Fibroblast of lung (primary cell): Measurements from ENCODE around the gene CAPN2. TPM values are rescaled to one million over a fixed set of nuclear protein-coding genes. Genes with fewer than 3 reads are reported as not detected.

Source experiments
- DNase-seq, 2 donors: peaks; one replicate each; pipeline versions ENCODE4 v3.0.0 to v3.0.0-alpha.2; 2010; ENCODE audit warnings: low read depth in 2 of 2
- H2AFZ ChIP-seq: 2 replicates; pipeline ENCODE4 v1.5.1; 2012; ENCODE audit warnings: low read length, control low read depth, inconsistent platforms
- H3K27ac ChIP-seq: 2 replicates; pipeline ENCODE4 v1.5.1; 2011; ENCODE audit warnings: low read length, control low read depth; ENCODE audit not compliant: insufficient read depth
- H3K27me3 ChIP-seq: 2 replicates; pipeline ENCODE4 v1.5.1; 2011; ENCODE audit warnings: mild to moderate bottlenecking, low read length; ENCODE audit not compliant: control insufficient read depth, insufficient read depth
- H3K36me3 ChIP-seq: 2 replicates; pipeline ENCODE4 v1.5.1; 2011; ENCODE audit warnings: low read length; ENCODE audit not compliant: control insufficient read depth, insufficient read depth
- H3K4me1 ChIP-seq: 2 replicates; pipeline ENCODE4 v1.5.1; 2011; ENCODE audit warnings: low read length; ENCODE audit not compliant: control insufficient read depth, insufficient read depth; ENCODE audit errors: extremely low read depth
- H3K4me2 ChIP-seq: 2 replicates; pipeline ENCODE4 v1.5.1; 2011; ENCODE audit warnings: low read length, control low read depth; ENCODE audit not compliant: insufficient read depth; ENCODE audit errors: extremely low read depth
- H3K4me3 ChIP-seq, 4 experiments: fragments of 200-600 bp in 1 of 4; sonication (generic) in 1 of 4; replicated peaks in 1 of 4; 2 replicates each; pipeline ENCODE4 v1.5.1; 2011 to 2016; ENCODE audit warnings: low read length in 4 of 4, low read depth in 3 of 4, mild to moderate bottlenecking in 3 of 4, control low read depth in 2 of 4, inconsistent platforms in 1 of 4, mixed read lengths in 1 of 4; ENCODE audit not compliant: insufficient read depth in 1 of 4; ENCODE audit errors: control extremely low read depth in 1 of 4
- H3K79me2 ChIP-seq: 2 replicates; pipeline ENCODE4 v1.5.1; 2012; ENCODE audit warnings: mild to moderate bottlenecking, low read length, inconsistent platforms; ENCODE audit not compliant: control insufficient read depth, insufficient read depth
- H3K9ac ChIP-seq: 2 replicates; pipeline ENCODE4 v1.5.1; 2011; ENCODE audit warnings: mild to moderate bottlenecking, low read length, control low read depth; ENCODE audit not compliant: insufficient read depth
- H3K9me3 ChIP-seq: 2 replicates; pipeline ENCODE4 v1.5.1; 2012; ENCODE audit warnings: low read depth, low read length; ENCODE audit not compliant: control insufficient read depth, insufficient read depth
- H4K20me1 ChIP-seq: 2 replicates; pipeline ENCODE4 v1.5.1; 2011; ENCODE audit warnings: low read length; ENCODE audit not compliant: control insufficient read depth, insufficient read depth; ENCODE audit errors: extremely low read depth
- EZH2 ChIP-seq: IDR thresholded peaks from 2 replicates; pipeline ENCODE4 v1.5.1; 2012; ENCODE audit warnings: low read length, control low read depth, mild to moderate bottlenecking; ENCODE audit errors: missing control alignments
- polyA plus RNA-seq, 2 donors: library from polyadenylated mRNA; depleted of rRNA in 1 of 2; stranded (reverse) in 1 of 2; unstranded in 1 of 2; fragments of >200 nt; gene quantifications; 2 replicates each; pipeline ENCODE4 v1.2.1, GENCODE V29; 2011 to 2012; ENCODE audit warnings: missing spikeins in 1 of 2
- total RNA-seq: library from RNA; depleted of rRNA; stranded (reverse); fragments of >200 nt; gene quantifications from 2 replicates; pipeline ENCODE4 v1.2.1, GENCODE V29; 2014
- TF ChIP-seq, protein P1 (sequence below), 2 donors: IDR thresholded peaks in 1 of 2; conservative IDR thresholded peaks in 1 of 2; 1 replicate in 1 of 2; 2 replicates in 1 of 2; pipeline ENCODE4 v1.5.1; 2011 to 2012; ENCODE audit warnings: low read length in 2 of 2, control low read depth in 1 of 2, inconsistent platforms in 1 of 2, low read depth in 1 of 2, mild to moderate bottlenecking in 1 of 2

The CAPN2 gene
- total and polyA plus RNA-seq, 2 donors (not counting 1 experiment from before 2014, with no cell fraction given): 387 to 488 TPM

DNA sequence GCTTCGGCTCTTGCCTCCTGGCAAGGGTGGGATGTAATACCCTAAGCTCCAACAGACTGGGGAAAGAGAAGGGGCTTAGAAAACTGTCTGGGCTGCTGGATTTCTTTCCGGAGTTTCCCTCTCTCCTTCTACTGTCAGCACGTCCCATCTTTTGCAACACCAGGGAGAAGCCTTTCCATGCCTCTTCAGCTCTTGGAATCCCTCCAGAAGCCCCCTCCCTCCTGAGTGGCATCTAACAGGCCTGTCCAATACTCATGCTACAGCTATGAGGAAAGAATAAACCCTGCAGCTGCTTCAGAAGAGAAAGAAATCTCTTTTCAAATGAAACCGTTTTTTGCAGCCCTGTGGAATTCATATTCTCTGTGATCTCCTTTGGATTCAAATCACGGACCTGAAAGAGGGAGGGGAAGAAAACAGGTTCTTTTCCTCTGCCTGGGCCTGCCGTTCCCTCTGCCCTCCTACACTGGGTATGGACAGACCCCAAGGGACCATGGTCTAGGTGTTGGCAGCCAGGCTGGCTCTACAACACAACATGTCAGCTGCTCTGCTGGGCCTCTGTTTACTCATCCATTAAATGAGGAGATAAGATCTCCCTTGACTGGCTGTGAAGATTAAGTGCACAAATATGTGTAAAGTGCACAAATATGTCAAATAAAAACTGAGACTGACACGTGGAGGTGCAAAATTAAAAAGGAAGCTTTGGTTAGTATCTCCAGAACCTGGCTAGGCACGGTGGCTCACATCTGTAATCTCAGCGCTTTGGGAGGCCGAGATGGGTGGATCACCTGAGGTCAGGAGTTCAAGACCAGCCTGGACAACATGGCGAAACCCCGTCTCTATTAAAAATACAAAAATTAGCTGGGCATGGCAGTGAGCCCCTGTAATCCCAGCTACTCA, 6.0 kb upstream of the CAPN2 start:
- peak overlapping the region; percentile 17 for H3K4me2 ChIP-seq
- H3K4me1 ChIP-seq: peaks cover 54% of the 10 kb centered on the region
- no peaks in the 10 kb centered on the region for H3K9me3 ChIP-seq
- H3K27ac ChIP-seq: peak overlapping the region; percentile 90
- H2AFZ ChIP-seq: no peak overlapping the region
- peak overlapping the region in 2 of 4 experiments; percentile 3 to 34 for H3K4me3 ChIP-seq
- H4K20me1 ChIP-seq: no peaks in the 10 kb centered on the region
- peak overlapping the region; percentile 44 for H3K9ac ChIP-seq
- H3K36me3 ChIP-seq: no peaks in the 10 kb centered on the region
- peak; percentile 89 to 98 for DNase-seq
- no peaks in the 10 kb centered on the region for H3K27me3 ChIP-seq
- H3K79me2 ChIP-seq: no peaks in the 10 kb centered on the region
- TF ChIP-seq, protein P1, sequence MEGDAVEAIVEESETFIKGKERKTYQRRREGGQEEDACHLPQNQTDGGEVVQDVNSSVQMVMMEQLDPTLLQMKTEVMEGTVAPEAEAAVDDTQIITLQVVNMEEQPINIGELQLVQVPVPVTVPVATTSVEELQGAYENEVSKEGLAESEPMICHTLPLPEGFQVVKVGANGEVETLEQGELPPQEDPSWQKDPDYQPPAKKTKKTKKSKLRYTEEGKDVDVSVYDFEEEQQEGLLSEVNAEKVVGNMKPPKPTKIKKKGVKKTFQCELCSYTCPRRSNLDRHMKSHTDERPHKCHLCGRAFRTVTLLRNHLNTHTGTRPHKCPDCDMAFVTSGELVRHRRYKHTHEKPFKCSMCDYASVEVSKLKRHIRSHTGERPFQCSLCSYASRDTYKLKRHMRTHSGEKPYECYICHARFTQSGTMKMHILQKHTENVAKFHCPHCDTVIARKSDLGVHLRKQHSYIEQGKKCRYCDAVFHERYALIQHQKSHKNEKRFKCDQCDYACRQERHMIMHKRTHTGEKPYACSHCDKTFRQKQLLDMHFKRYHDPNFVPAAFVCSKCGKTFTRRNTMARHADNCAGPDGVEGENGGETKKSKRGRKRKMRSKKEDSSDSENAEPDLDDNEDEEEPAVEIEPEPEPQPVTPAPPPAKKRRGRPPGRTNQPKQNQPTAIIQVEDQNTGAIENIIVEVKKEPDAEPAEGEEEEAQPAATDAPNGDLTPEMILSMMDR (conservative IDR thresholded peaks at IDR 0.05 in 1 of 2, IDR thresholded peaks at IDR 0.05 in 1 of 2; ENCODE audit: low read depth in 1 of 2, low read length in 2 of 2): no peak
- no peak for TF ChIP-seq EZH2

GRCh38 chr1:223707256-223708000, 4.9 kb upstream of the CAPN2 start:
- Histone ChIP-seq H2AFZ (no peak overlapping the region), H3K27me3 (no peaks in the 10 kb centered on the region)

GRCh38 chr1:223708001-223708359, 4.4 kb upstream of the CAPN2 start:
- Histone ChIP-seq H3K4me2 (peak overlapping the region; percentile 89), H3K9ac (no peak overlapping the region), H3K36me3 (no peaks in the 10 kb centered on the region), H3K4me3 (no peak overlapping the region), H3K79me2 (peaks cover 6% of the 10 kb centered on the region), H3K4me1 (peaks cover 49% of the 10 kb centered on the region), H3K9me3 (no peaks in the 10 kb centered on the region), H3K27ac (peak overlapping the region; percentile 90), H3K27me3 (no peaks in the 10 kb centered on the region), H4K20me1 (no peaks in the 10 kb centered on the region), H2AFZ (no peak overlapping the region)
- TF ChIP-seq, protein P1 (conservative IDR thresholded peaks at IDR 0.05 in 1 of 2, IDR thresholded peaks at IDR 0.05 in 1 of 2; ENCODE audit: low read depth in 1 of 2, low read length in 2 of 2): peak; percentile 13 to 20
- TF ChIP-seq EZH2: no peak
- no peak for DNase-seq

More at GRCh38 chr1:223707256-223708000, 4.9 kb upstream of the CAPN2 start:
- Histone ChIP-seq H3K4me2 (peak overlapping the region; percentile 89), H4K20me1 (no peaks in the 10 kb centered on the region), H3K27ac (peak overlapping the region; percentile 90), H3K4me3 (peak overlapping the region in 2 of 4 experiments; percentile 22 to 25), H3K79me2 (peaks cover under 1% of the 10 kb centered on the region), H3K9ac (no peak overlapping the region), H3K4me1 (peaks cover 53% of the 10 kb centered on the region), H3K36me3 (no peaks in the 10 kb centered on the region), H3K9me3 (no peaks in the 10 kb centered on the region)
- peak; percentile 99 to 100 for DNase-seq
- TF ChIP-seq, protein P1 (conservative IDR thresholded peaks at IDR 0.05 in 1 of 2, IDR thresholded peaks at IDR 0.05 in 1 of 2; ENCODE audit: low read depth in 1 of 2, low read length in 2 of 2): no peak
- TF ChIP-seq EZH2: no peak
